ENCODE results near the gene SRCAP.

SRCAP gene

DNA sequence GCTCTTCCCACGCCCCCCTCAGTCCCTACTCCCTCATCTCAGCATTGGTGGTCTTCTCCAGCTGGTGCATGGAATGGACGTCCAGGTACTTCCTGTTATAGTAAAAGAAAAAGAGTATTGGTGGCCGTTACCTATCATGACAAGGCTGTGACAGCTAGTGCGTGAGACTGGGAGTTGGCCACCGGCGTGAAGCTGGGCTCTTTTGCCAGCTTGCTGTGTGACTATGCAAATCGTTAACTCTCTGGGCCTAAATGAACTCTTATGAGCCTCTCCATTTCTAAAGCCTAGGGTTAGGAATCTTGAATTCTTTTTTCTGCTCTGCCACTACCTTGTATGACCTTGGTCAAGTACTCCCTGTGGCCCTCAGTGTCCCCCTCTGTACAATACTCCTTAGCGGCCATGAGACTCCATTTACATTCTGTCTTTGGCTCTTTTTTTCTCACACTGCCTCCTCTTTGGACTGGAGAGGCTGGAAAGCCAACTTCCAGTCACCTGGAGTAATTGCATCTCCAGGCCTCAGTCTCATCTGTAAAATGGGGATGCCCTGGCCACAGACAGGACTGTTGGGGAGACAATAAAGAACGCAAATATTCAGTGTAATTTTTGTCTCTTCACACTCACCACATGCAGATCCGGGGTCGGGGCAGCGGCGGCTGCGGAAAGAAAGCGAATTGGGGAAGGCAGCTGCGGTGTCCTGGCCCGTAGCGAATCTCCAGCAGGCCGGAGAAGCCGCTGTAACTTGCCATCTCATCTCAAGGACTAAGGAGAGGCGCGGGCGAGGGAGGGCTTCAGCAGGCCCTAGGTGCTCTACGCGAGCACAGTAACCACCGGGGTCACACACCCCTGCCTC, 61.8 kb downstream of the SRCAP start:
- no peak for DNase-seq

DNA sequence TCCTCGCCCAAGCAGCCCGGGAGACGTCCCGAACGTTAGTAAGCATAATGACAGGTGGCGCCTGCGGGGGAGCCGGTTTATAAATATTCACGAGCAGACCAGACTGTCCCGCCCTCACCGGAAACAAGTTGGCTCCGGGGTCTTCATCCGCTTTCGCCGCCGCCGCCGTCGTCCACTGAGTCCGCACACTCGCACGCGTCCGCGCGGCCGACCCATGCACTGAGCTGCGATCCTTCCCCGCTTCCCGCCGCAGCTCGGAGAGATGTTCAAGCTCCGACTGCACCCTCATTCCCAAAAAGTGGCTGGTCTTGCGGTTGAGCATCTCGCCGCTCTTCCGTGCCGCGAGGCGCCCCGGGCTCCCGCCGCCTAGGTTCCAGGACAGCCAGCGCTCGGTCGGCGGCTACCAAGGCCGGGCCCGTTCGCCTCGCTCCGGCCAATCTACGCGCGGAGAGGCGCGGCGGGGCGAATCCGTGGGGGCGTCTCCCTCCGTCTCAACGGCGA, 62.5 kb downstream of the SRCAP start:
- peak; percentile 30 to 46 for DNase-seq

DNA sequence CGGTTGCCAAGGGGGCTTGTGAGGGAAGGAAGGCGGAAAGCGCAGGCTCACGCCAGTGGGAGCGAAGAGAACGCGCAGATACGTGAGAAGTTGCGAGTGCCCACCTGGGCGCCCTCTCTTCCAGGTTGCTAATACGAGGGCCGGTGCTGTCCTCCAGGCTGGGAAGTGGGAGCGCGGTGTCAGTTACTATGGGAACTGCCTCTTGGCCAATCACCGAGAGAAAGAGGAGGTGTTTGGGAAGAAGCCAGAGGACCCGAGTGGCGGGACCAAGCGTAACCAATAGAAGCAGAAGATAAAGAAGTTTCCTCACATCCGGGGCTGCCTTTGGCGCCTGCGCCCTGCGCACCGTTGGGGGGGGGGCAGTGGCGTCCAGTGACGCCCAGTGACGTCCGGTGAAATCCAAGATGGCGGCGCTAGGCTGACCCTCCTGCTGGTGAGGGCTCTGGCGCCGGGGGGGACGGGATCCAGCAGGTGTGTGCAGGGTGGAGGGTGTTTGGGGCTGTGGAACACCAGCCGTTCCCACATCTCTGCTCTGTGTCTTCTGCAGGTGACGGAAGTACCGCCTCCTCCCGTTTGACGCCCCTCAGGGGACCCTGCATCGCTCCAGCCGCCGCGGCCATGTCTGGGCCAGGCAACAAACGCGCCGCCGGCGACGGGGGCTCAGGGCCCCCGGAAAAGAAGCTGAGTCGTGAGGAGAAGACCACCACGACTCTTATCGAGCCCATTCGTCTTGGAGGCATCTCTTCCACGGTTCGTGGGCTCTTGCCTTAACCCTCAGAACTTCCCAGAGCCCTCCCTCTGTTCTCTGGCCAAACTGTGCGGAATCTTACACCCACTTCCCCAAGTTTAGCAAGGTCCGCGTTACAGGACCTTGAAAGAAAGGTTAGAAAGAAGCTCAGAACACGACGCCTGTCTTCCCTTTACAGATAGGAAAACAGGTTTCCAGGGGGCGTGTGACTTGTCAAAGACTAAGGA, 63.2 kb downstream of the SRCAP start, which contains the start of the genes CFAP119 and RNF40:
Gene CFAP119, minus strand, starts transcription at position 135 of the 975 bp plus-strand sequence. CDS start 314 bp downstream, outside the sequence.
Gene RNF40, plus strand, starts transcription at position 395 of the 975 bp plus-strand sequence. Its CDS starts 224 bp downstream, at position 619.
- peak; percentile 90 to 91 for DNase-seq

DNA sequence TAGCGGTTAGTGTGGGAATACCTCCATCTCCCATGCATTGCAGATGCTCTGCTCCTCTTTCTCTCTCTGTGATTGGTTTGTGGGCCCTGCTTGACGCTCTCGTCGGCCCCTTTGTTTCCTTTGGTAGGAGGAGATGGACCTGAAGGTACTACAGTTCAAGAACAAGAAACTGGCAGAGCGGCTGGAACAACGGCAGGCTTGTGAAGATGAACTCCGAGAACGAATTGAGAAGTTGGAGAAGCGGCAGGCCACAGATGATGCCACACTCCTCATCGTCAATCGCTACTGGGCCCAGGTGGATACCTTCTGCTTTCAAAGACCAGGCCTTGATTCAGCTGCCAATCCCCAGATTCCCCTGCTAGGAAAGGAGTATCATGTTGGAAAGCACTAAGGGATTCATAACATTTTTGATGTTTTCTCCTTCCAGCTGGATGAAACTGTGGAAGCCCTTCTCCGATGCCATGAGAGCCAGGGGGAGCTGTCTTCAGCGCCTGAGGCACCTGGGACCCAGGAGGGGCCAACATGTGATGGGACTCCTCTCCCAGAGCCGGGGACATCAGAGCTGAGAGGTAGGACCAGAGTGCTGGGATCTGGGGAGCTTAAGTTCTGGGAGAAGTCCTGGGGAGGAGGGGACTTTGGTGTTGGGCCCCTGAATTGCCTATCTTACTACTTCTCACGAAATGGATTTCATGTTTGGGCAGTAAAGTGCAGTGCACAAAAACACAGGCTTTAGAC, 64.2 kb downstream of the SRCAP start:
- no peak for DNase-seq

DNA sequence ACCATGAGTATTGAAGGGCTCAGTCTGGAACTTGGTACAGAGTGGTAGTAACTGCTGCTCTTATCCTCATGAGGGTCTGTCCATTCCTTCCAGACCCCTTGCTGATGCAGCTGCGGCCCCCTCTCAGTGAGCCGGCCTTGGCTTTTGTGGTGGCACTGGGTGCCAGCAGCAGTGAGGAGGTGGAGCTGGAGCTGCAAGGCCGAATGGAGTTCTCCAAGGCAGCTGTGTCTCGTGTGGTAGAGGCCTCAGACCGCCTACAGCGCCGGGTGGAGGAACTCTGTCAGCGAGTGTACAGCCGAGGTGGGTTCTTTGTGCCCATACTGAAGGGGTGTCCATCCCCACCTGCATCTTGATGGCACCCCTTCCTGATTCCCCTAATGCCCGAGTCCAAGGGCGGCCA, 65.1 kb downstream of the SRCAP start:
- DNase-seq, result no peak

DNA sequence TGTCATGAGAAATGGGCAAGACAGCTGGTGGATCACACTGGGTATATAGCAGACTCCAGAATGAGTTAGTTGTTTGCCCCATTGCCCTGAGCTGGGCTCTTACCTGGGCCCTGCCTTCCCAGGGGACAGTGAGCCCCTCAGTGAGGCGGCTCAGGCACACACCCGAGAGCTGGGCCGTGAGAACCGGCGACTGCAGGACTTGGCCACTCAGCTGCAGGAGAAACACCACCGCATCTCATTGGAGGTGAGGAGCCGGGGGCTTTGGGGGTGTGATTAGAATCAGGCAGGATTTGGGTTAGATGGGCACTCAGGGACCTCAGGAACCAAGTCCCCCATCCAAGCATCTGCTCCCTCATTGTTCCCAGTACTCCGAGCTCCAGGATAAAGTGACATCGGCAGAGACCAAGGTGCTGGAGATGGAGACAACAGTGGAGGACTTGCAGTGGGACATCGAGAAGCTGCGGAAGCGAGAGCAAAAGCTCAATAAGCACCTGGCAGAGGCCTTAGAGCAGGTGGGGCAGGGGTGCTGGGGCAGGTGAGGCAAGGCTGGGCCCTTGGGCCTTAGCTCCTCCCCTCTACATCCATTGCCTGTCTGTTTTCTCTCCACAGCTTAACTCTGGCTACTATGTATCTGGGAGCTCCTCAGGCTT, 66.0 kb downstream of the SRCAP start:
- no peak for DNase-seq

DNA sequence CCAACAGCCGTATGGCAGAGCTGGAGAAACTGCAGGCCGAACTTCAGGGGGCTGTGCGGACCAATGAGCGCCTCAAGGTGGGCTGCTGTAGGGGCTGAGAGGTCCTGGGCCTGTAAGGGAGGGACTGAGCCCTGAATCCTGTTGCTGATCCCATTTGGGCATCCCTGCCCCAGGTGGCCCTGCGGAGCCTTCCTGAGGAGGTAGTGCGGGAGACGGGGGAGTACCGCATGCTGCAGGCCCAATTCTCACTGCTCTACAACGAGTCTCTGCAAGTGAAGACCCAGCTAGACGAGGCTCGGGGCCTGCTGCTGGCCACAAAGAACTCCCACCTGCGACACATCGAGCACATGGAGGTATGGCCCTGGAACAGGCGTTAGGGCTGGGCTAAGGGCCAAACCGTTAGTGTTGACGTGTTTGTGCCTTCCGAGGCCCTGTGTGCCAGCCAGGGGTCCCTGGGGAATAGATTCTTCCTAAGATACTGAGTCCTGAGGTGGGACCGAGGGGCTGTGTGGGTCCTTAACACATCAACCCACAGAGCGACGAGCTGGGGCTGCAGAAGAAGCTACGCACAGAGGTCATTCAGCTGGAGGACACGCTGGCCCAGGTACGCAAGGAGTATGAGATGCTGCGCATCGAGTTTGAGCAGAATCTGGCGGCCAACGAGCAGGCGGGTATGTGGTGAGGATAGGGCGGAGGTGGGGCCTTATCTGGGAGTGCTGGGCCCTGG, 67.4 kb downstream of the SRCAP start:
- no peak for DNase-seq

DNA sequence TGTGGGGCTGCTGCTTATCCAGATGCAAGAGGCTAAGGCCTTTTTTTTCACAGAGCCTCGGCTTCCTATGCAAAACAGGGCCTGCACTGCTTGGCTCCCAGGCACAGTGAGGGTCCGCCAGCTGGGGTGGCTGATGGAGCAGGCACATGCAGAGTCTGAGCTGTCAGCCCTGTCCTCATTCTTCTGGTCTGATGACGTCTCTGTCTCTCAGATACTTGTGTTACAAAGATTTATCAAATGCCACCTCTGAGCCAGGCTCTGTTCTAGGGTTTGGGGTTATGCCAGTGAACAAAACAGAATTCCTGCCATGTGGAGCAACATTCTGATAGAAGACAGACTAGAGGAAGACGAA, 67.9 kb downstream of the SRCAP start:
- no peak for DNase-seq

DNA sequence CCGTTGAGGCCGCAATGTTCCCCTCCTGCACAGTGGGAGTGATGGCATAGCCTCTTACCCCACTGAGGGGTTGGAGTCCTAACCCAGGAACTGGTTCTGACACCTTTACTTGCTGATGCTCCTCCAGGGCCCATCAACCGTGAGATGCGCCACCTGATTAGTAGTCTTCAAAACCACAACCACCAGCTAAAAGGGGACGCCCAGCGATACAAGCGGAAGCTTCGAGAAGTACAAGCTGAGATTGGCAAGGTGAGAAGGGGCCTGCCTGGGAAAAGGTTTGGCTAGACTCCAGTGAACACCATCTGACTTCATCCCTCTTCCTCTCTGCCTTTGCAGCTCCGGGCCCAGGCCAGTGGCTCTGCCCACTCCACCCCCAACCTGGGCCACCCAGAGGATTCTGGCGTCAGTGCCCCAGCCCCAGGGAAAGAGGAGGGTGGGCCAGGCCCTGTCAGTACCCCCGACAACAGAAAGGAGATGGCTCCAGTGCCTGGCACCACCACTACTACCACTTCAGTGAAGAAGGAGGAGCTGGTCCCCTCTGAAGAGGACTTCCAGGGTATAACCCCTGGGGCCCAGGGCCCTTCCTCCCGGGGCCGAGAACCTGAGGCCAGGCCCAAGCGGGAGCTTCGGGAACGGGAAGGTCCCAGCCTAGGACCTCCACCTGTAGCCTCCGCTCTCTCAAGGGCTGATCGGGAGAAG, 68.9 kb downstream of the SRCAP start:
- no peak for DNase-seq

DNA sequence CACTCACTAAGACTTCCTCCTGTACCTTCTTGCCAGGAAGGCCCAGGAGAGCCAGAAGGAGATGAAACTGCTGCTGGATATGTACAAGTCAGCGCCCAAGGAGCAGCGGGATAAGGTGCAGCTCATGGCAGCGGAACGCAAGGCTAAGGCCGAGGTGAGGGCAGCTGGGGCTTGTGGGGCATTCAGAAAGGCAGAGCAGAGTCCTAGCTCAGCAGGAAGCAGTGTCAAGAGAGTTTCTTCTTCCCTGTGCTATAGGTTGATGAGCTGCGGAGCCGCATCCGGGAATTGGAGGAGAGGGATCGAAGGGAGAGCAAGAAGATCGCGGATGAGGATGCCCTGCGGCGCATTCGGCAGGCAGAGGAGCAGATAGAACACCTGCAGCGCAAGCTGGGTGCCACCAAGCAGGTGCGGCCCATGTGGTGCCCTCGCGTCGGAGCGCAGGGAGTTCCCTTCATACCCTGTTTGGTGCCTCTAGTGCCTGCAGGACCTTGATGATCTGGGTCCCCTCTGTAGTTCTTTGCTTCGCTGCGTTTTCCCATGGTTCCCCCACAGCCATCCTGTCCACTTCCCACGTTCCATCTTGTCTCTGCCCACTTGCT, 69.7 kb downstream of the SRCAP start:
- DNase-seq, result no peak

DNA sequence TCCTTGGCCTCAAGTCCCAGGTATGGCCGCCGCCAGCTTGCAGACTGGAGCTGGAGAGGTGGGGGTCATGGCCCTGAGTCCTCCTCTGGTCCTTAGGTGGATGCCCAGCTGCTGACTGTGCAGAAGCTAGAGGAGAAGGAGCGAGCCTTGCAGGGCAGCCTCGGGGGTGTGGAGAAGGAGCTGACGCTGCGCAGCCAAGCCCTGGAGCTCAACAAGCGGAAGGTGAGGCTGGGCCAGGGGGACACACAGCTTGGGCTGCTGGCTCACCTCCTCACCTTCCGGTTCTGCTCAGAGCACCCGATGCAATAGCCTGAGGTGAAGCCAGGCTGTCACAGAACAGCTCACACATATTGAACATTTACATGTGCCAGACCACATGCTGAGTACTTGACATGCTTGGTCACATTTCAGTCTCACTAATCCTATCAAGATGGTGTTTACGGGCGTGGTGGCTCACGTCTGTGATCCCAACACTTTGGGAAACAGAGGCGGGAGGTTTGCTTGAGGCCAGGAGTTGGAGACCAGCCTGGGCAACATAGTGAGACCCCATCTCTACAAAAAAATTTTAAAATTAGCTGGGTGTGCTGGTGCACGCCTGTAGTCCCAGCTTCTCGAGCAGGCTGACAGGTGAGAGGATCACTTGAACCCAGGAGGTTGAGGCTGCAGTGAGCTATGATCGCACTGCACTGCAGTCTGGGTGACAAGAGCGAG, 70.6 kb downstream of the SRCAP start:
- no peak for DNase-seq

DNA sequence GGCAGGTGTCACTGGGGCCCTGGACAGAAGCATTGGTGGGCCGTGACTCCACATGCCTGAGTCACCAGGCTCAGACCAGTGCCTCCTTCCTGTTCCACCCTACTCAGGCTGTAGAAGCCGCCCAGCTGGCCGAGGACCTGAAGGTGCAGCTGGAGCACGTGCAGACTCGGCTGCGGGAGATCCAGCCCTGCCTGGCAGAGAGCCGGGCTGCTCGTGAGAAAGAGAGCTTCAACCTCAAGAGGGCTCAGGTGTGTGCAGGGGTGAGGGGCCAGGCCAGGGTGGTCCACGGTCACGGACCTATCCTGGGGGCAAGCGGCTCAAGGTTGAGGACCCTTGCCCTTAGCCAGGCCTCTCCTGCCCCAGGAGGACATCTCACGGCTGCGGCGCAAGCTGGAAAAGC, 72.8 kb downstream of the SRCAP start:
- DNase-seq, result no peak

DNA sequence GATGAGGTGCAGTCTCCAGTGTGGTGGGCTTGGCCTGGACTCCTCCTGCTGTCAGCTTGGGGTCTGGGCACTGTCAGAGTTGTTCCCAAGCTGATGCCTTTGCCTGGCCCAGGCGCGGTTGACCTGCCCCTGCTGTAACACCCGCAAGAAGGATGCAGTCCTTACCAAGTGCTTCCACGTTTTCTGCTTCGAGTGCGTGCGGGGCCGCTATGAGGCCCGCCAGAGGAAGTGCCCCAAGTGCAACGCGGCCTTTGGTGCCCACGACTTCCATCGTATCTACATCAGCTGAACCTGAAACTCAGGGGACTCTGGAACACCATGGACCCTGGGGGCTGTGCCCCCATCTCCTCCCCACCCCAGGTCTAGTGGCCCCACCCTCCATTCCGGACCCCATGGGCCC, 74.9 kb downstream of the SRCAP start:
- no peak for DNase-seq

DNA sequence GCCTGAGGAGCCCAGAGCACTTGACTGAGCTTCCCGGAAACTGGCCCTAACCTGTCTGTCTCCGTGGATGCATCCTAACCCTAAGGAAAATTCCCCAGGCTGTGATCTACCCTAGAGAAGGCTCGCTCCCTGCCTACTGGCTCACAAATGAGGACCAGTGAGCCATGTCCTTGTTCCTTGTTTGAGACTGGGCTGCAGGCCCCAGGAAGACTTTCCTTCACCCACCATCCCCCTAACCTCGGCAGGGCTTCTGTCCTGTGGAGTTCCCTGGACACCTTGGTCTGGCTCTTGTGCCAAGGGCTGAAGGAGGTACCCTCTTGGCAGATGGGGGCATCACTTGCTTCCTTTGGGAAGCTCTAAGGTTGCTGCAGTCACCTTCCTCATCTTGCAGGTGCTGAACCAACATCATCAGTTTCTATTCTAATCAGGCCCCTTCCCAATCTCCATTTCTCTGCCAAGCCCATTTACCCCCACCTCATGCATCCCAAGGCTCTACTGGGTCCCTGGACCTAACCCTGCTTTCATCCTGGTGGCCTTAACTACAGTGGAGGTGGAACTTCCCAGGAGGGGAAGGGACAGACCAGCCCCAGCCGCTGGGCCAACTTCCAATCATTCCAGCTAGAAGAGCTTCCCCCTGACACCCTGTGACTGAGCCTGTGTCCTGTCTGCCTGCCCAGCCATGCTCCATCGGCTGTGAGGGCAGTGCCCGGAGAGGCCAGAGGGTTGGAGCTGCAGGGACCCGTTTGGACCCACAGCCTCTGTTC, 75.6 kb downstream of the SRCAP start:
- DNase-seq, result no peak

DNA sequence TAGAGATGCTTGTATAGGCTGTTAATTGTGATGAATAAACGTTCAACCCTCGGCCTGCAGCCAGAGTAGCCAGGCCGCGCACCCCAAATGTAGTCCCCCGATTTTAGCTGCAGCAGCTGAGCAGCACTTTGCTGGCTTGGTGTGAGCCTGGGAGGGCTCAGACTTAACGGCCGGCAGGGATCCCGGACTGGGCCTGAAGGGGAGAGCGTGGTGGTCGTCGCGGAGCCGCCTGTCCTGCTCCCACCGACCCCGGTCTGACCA, 76.1 kb downstream of the SRCAP start:
- no peak for DNase-seq

DNA sequence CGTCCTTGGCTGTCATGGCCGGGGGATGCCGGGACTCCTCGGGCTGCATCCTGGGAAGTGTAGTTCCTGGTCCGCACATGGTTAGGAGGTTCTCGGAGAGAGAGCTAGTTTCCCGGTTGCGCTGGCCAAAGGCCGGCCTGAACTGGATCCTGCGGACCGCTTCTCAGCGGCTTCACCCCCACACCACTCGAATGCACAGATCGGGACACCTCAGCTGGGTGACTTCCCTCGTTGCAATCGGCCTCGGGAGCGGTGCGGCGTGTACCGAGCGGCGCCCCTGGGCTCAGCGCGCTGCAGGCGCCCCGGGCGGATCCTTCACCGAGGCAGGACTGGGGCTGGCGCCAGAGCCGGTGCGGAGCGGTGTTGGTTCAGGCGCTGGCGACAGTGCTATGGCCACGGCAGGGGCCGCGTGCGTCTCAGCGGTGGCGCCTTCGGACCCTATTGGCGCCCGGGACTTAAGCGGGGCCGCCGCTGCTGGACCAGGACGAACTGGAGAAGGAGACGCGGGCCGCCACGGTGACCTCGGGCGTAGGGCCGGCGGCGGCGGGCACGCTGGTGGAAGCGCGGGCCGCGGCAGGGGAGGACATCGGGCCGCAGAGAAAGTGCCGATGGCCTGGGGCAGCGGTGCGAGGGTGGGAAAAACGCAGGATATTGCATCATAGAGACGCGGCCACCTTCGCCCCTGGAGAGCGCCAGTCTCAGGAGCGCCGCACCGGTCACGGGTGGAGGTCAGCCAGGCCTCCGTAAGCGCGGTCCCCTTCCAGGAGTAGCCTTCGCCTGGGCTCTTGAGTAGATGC, 76.6 kb downstream of the SRCAP start:
- DNase-seq, result peak; percentile 56 to 57

DNA sequence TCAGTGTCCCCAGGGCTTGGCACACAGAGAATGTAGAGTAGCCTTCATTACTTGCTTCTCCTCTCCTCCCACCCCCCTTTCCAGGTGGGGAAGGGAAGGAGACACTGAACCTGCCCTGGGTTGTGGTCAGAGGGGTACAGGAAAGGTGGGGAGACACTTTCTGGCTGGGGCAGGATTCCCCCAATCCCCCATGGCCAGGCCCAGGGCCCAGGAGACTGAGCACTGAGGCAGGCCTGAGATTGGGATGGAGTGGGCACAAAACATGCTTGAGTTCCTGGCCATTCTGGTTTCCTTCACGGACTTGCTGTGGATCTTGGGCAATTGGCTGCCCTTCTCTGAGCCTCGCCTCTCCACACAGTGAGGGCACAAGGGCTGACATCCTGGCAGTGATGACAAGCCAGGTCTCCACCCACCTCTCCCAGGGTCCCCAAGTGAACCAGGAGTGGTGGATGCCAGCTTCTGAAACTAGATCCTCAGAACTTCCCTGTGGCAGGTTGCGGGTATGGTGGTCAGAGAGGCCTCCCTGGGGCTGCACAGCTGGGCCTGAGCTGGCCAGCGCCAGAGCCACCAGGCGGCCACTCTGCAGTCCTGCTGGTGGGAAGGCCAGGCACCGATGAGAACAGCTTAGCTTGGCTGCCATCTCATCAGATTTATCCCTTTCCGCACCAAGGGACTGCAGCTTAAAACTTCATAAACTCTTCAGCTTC, 78.8 kb downstream of the SRCAP start:
- DNase-seq, result no peak
